GM18873 (cell line): ENCODE results near the gene GLIPR1L1.
"Not testable (repeated sequence)": the region's sequence is repeated elsewhere in the genome, so short reads cannot be mapped to it uniquely, and the experiment has no call there.

Experiments used
- ATAC-seq: cut with Tn5 transposase; IDR thresholded peaks from one replicate; pipeline ENCODE4 v1.9.1; 2021; ENCODE audit warnings: mild to moderate bottlenecking, moderate library complexity, moderate number of reproducible peaks; ENCODE audit not compliant: unreplicated experiment, low FRiP score

GLIPR1L1 gene

DNA sequence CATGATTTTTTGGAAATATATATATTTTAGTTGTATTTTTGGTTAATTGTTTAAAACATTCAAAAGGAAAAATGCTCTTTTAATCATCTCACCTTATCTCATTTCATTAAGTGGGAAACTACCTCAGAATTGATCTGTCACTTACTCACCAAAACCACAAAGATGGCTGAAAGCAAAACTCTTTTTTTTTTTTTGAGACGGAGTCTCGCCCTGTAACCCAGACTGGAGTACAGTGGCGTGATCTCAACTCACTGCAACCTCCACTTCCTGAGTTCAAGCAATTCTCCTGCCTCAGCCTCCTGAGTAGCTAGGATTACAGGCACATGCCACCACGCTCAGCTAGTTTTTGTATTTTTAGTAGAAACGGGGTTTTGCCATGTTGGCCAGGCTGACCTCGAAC, 11.7 kb downstream of the GLIPR1L1 start:
- ATAC-seq: not testable (repeated sequence)

- ATAC-seq: no peak
Measured at GRCh38 chr12:75349946-75350345, 15.5 kb downstream of the GLIPR1L1 start.

- no peak for ATAC-seq
Measured at GRCh38 chr12:75350413-75350812, 15.9 kb downstream of the GLIPR1L1 start.

DNA sequence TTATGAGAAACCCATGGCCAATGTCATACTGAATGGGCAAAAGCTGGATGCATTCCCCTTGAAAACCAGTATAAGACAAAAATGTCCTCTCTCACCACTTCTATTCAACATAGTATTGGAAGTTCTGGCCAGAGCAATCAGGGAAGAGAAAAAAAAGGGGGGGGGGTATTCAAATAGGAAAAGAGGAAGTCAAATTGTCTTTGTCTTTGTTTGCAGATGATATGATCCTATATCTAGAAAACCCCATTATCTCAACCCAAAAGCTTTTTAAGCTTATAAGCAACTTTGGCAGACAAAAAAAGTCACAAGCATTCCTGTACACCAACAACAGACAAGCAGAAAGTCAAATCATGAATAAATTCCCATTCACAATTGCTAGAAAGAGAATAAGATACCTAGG, 19.5 kb downstream of the GLIPR1L1 start:
- no peak for ATAC-seq

DNA sequence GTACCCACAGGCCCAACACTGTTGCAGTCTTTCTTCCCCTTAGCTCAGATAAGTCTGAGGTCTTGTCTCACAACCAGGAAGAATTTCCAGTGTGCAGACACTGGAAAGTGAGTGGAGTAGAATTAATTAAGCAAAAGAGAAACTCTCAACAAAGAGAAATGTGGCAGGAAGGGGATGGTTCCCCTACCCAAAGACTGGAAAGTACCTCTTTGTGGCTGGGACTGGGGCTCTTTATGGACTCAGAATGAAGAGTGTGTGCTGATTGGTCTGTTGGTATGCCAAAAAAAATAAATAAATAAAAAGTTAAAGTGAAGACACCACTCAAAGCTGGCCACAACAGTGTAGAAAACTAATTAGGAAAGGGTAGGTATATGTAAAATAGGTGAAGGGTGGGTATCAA, 26.4 kb downstream of the GLIPR1L1 start:
- no peak for ATAC-seq

GRCh38 chr12:75361408-75361807, 26.9 kb downstream of the GLIPR1L1 start:
- ATAC-seq: no peak

- ATAC-seq: no peak
Measured at GRCh38 chr12:75364919-75365318, 30.4 kb downstream of the GLIPR1L1 start.

- peak; percentile 76 for ATAC-seq
Measured at GRCh38 chr12:75366629-75367028, 32.2 kb downstream of the GLIPR1L1 start.

DNA sequence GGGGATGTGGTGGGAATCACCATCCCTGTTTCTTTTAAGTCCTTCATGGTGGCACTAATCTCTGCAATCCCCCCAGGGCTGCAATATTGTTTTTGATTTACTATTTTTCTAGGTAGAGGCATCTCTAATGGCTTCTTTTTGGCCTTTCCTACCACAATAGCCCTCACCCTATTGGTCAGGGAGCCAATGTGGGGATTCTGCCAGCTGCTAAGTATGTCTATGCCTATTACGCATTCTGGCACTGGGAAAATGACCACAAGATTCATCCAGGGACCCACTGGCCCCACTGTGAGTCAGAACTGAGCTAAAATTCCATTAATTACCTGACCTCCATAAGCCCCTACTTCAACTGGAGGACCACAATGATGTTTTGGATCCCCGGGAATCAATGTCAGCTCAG, 40.5 kb downstream of the GLIPR1L1 start:
- no peak for ATAC-seq

DNA sequence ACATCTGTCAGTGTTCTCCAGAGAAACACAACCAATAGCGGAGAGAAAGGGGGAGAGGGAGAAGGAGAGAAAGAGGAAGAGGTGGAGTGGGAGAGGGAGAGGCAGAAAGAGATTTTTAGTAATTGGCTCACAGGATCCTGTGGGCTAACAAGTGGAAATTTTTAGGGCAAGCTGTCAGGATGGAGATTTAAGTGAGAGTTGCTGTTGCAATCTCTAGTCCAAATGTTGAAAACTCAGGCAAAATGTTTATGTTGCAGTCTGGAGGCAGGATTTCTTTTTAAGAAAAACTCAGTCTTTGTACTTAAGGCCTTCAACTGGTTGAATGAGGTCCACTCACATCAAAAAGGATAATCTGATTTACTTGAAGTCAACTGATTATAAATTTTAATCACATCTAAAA, 43.9 kb downstream of the GLIPR1L1 start:
- no peak for ATAC-seq

GRCh38 chr12:75389061-75389460, 54.6 kb downstream of the GLIPR1L1 start:
- ATAC-seq: no peak

- ATAC-seq: no peak
Measured at GRCh38 chr12:75389706-75390105, 55.2 kb downstream of the GLIPR1L1 start.

DNA sequence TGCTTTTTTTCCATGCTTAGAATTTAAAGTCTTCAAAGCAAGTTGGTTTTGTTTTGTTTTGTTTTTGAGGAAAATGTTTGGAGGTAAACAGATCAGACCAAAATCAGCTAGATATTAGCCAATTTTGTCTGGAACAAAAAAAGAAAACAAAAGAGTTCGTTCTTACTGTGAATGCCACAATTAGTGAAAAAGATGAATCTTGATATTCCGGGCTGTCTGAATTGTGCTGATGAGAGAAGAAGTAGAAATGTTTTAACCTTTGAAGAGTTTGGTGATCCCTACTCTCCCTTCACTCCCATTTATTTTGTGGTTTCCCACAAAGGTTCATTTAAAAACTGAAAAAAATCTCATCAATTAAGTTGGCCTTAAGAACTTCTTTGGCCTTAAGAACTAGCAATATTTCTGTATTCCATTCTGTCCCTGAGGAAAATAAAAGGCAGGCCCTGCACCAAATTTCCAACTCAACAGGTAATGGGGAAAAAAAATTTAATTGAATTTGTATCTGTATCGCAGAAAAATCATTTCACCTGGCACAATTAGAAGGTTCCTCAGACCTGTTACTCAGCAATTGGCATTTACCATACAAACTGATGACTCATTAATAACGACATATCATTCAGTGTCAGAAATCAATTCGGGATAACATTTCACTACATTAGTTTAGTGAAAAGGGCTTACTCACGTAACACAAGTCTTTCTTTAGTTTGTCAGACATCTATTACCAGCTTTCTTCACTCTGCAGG, 55.9 kb downstream of the GLIPR1L1 start:
- peak; percentile 5 for ATAC-seq

- ATAC-seq: peak; percentile 97
Measured at GRCh38 chr12:75390899-75391538, 56.5 kb downstream of the GLIPR1L1 start, which contains the start of gene GLIPR1L2. GLIPR1L2 (plus strand) TSS chr12:75391089; CDS start chr12:75391117, 28 bp downstream.

GRCh38 chr12:75404231-75404630, 69.8 kb downstream of the GLIPR1L1 start:
- ATAC-seq: no peak

DNA sequence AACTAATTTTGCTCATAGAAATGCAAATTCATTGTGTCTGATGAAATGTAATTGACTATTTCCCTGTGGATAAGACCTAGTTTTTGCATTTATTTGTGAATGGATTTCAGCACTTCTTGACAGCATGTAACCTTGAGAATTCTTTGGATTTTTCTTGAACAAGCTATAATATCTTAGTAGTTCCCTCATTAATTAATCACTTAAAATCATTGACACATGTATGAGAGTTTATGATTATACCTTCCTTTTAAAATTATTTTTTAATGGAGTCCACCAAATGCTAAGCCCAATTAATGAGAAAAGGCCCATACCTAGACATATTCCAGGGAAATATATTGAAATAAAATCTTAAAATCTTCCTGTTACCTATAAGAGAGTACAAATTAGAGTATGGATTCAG, 73.2 kb downstream of the GLIPR1L1 start:
- ATAC-seq: no peak

- no peak for ATAC-seq
Measured at GRCh38 chr12:75409830-75410229, 75.4 kb downstream of the GLIPR1L1 start.

GRCh38 chr12:75414671-75415070, 80.2 kb downstream of the GLIPR1L1 start:
- no peak for ATAC-seq

DNA sequence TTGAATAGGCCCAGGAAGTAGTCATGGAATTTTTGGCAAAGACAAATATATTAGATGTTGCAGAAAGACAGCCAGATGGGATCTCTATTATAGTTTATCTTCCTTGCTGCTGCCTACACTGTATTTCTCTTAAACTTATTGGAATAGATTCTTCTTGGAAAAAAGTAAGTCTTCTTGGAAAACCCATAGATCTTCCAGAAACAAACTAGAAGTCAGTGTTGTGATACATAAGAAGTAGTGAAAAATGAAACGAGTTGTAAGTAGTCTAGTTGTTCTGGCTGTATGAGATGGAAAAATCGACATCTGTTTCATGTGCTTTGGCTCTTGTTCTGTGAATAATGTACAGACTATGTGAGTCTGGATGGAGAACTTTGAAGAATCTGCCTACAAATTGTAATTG, 85.4 kb downstream of the GLIPR1L1 start:
- no peak for ATAC-seq
